OCI-LY3 (cell line): ENCODE data around the gene SYF2.

Experiments
- H2AFZ ChIP-seq: fragments of 200-600, 300-600 bp; shearing (Covaris generic); 2 replicates; pipeline ENCODE4 v1.6.0; 2014; ENCODE audit warnings: antibody characterized with exemption, low read depth, low read length
- H3K27ac ChIP-seq: fragments of 200-600, 300-600 bp; sonication (generic); 2 replicates; pipeline ENCODE4 v1.5.1; 2014; ENCODE audit warnings: mild to moderate bottlenecking, low read length, moderate library complexity, mixed read lengths
- H3K27me3 ChIP-seq: fragments of 200-600, 300-600 bp; sonication (generic); 2 replicates; pipeline ENCODE4 v1.6.1; 2014; ENCODE audit warnings: low read depth, low read length, mixed read lengths
- H3K36me3 ChIP-seq: fragments of 200-600, 300-600 bp; sonication (generic); replicated peaks from 2 replicates; pipeline ENCODE3; 2014; ENCODE audit warnings: low read depth, low read length, mixed read lengths
- H3K4me1 ChIP-seq: fragments of 300-600, 200-600 bp; sonication (generic); 2 replicates; pipeline ENCODE4 v1.6.1; 2014; ENCODE audit warnings: low read length, mixed read lengths
- H3K4me2 ChIP-seq: fragments of 200-600, 300-600 bp; sonication (generic); 2 replicates; pipeline ENCODE4 v1.6.1; 2014; ENCODE audit warnings: low read length, mixed read lengths
- H3K4me3 ChIP-seq: fragments of 300-600, 200-600 bp; sonication (generic); 2 replicates; pipeline ENCODE4 v1.5.1; 2014; ENCODE audit warnings: antibody characterized with exemption, mild to moderate bottlenecking, low read length, moderate library complexity
- H3K79me2 ChIP-seq: fragments of 300-600, 200-600 bp; shearing (Covaris generic); 2 replicates; pipeline ENCODE4 v1.6.1; 2014; ENCODE audit warnings: mild to moderate bottlenecking, low read length, mixed read lengths
- H3K9ac ChIP-seq: fragments of 300-600, 200-600 bp; shearing (Covaris generic); 2 replicates; pipeline ENCODE4 v1.6.0; 2014; ENCODE audit warnings: mild to moderate bottlenecking, low read length, moderate library complexity
- H3K9me3 ChIP-seq: fragments of 200-600, 300-600 bp; shearing (Covaris generic); 2 replicates; pipeline ENCODE4 v1.6.1; 2014; ENCODE audit warnings: low read length, mixed read lengths; ENCODE audit not compliant: insufficient read depth
- H4K20me1 ChIP-seq: fragments of 200-600, 300-600 bp; sonication (generic); 2 replicates; pipeline ENCODE4 v1.6.1; 2016; ENCODE audit warnings: low read length, mixed read lengths; ENCODE audit not compliant: insufficient read depth
- EZH2phosphoT487 ChIP-seq: fragments of 200-600 bp; shearing (Covaris generic); IDR thresholded peaks from 2 replicates; pipeline ENCODE4 v1.6.1; 2018; ENCODE audit warnings: antibody characterized with exemption, mixed run types, low read depth
- TF ChIP-seq, protein P1 (sequence below): fragments of 200-600, 300-600 bp; sonication (generic); IDR thresholded peaks from 2 replicates; pipeline ENCODE4 v1.5.1; 2014; ENCODE audit warnings: antibody characterized with exemption, low read length, low read depth

SYF2 gene

DNA sequence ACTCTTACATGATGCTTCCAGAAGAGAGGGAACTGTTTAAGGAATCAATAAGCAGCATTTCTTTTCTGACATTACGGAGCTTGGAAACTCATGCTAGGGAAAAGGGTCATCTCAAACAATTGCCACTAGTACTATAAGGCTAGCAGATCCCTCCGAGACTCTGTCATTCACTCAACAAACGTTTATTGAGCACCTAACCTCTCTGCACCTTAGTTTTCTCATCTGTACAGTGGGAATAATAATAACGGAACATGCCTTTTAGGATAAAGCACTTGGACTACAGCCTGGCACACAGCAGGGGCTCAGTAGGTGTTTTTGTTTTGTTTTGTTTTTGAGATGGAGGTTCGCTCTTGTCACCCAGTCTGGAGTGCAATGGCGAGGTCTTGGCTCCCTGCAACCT lies 51.3 kb downstream of the SYF2 start:
- Histone ChIP-seq H2AFZ (no peak overlapping the region), H3K9ac (no peak overlapping the region), H3K79me2 (no peaks in the 10 kb centered on the region), H3K27ac (no peak overlapping the region), H3K4me2 (no peak overlapping the region), H3K27me3 (no peaks in the 10 kb centered on the region), H3K4me3 (no peak overlapping the region), H4K20me1 (no peaks in the 10 kb centered on the region), H3K9me3 (no peaks in the 10 kb centered on the region), H3K4me1 (no peaks in the 10 kb centered on the region), H3K36me3 (no peaks in the 10 kb centered on the region)
- TF ChIP-seq, protein P1, sequence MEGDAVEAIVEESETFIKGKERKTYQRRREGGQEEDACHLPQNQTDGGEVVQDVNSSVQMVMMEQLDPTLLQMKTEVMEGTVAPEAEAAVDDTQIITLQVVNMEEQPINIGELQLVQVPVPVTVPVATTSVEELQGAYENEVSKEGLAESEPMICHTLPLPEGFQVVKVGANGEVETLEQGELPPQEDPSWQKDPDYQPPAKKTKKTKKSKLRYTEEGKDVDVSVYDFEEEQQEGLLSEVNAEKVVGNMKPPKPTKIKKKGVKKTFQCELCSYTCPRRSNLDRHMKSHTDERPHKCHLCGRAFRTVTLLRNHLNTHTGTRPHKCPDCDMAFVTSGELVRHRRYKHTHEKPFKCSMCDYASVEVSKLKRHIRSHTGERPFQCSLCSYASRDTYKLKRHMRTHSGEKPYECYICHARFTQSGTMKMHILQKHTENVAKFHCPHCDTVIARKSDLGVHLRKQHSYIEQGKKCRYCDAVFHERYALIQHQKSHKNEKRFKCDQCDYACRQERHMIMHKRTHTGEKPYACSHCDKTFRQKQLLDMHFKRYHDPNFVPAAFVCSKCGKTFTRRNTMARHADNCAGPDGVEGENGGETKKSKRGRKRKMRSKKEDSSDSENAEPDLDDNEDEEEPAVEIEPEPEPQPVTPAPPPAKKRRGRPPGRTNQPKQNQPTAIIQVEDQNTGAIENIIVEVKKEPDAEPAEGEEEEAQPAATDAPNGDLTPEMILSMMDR: no peak
- no peak for TF ChIP-seq EZH2phosphoT487

DNA sequence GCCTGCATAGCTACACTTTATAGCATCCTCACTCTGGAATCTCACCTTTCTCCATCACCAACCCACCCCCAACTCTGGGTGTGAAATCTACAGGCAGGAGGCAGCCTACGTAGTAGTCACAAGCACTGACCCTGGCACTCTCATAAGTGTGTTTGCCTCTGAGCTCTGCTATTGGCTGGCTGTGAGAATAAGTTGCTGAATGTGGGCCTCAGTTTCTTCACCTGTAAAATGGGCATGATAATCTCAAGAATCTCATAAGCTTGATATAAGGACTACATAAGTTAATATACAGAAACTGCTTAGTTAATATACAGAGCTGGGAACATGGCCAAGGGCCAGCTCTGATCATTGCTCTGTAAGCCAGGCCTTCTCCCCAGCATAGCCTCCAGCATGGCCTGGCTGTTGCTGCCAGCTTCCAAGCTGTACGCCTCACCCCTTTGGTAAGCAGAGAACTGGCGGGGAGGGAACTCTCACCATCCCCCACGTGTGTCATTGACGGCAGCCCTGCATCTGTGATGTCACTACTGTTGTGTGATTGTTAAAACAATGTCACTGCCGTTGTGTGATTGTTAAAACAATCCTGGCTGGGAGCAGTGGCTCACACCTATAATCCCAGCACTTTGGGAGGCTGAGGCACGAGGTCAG lies 53.3 kb downstream of the SYF2 start:
- Histone ChIP-seq H3K27ac (no peak overlapping the region), H3K9ac (no peak overlapping the region), H4K20me1 (no peaks in the 10 kb centered on the region), H3K9me3 (no peaks in the 10 kb centered on the region), H3K79me2 (no peaks in the 10 kb centered on the region), H3K27me3 (no peaks in the 10 kb centered on the region), H3K36me3 (no peaks in the 10 kb centered on the region), H2AFZ (no peak overlapping the region), H3K4me1 (no peaks in the 10 kb centered on the region), H3K4me2 (no peak overlapping the region), H3K4me3 (no peak overlapping the region)
- TF ChIP-seq, protein P1: no peak
- TF ChIP-seq EZH2phosphoT487: no peak

DNA sequence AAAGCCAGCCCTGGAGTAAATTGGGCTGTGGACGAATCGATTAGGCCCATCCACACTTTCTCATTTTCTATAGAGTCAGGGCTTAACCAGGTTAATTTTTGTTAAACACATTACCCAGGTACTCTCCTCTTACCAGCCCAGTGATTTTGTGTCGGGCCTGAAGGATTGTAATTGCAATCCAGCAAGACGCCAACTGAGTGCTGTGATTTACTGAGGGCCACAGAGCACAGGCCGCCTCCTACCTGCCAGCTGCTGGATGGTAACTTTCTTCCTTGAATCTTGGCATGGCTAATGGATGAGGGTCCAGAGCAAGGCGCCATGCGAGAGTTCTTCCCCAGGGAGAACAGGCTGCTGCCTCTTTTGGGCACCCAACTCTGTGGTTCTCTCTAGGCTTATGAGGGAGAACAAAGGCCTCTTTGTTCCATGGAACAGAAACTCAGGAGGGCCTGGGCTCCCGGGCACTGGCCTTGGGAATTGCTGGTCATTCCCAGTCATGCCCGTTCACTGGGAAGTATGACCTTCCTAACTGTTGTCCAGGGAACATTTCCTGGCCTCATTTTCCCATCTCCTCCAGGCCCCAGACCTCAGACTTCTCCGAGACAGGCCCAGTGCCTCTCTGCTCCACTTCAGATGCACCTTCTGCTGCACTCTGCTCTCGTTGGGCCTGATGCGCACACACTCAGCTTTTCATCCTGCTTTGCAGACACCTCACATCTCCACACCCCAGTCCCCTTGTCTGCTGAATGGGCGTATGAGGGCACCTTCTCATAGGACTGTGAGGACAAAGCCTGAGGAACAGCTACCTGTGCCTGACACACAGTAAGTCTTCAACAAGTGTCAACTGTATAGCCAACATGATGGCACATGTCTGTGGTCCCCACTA lies 57.3 kb downstream of the SYF2 start:
- Histone ChIP-seq H3K4me1 (no peaks in the 10 kb centered on the region), H3K4me3 (no peak overlapping the region), H3K4me2 (no peak overlapping the region), H3K79me2 (no peaks in the 10 kb centered on the region), H3K27ac (no peak overlapping the region), H3K27me3 (no peaks in the 10 kb centered on the region), H4K20me1 (no peaks in the 10 kb centered on the region), H2AFZ (no peak overlapping the region), H3K9ac (no peak overlapping the region), H3K36me3 (no peaks in the 10 kb centered on the region), H3K9me3 (no peaks in the 10 kb centered on the region)
- TF ChIP-seq, protein P1: no peak
- TF ChIP-seq EZH2phosphoT487: no peak

DNA sequence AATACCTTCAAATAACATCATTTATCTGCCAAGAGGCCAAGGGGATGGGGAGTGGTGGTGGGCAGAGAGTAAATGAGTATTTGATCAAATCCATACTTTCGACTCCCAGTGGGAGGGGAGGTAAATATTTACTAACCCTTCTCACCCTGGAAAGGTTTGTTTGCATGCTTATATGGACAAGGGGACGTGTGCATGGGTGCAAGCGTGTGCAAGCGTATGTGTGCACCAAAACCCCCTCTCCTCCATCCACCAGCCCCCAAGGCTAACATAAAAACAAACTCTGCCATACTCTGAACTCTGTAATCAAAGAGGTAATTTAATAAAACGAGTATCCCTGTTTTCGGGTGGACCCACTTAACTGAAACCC lies 58.0 kb downstream of the SYF2 start:
- Histone ChIP-seq H3K4me2 (no peak overlapping the region), H3K79me2 (no peaks in the 10 kb centered on the region), H3K4me1 (no peaks in the 10 kb centered on the region), H3K9me3 (no peaks in the 10 kb centered on the region), H4K20me1 (no peaks in the 10 kb centered on the region), H3K36me3 (no peaks in the 10 kb centered on the region), H2AFZ (no peak overlapping the region), H3K4me3 (no peak overlapping the region), H3K27ac (no peak overlapping the region), H3K9ac (no peak overlapping the region), H3K27me3 (no peaks in the 10 kb centered on the region)
- no peak for TF ChIP-seq EZH2phosphoT487
- TF ChIP-seq, protein P1: no peak
